ENCODE results near the gene MEGF6. TPM values are rescaled to one million over a fixed set of nuclear protein-coding genes. Genes with fewer than 3 reads are reported as not detected.

MEGF6 gene
- total RNA-seq, 1 donor from 2014 or later: 7.0 TPM

DNA sequence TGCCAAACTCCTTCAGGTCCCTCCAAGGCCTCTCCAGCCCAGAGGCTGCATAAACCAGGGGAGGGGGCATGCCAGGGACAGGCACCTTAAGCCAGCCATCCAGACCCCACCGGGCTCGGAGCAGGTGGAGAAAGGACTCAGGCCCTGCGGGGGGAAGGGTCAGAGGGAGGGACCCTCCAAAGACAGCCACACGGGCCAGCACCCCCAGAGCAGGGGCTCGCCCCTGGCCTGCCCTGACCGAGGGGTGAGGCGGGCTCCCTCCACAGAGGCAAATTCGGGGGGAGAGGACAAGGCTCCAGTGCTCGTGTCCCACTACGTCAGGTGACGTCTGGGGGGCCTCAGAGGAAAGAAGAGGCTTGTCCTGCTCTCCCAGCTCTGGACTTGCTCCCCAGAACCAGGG is 8.2 kb downstream of the MEGF6 start:
- intact Hi-C loops (cut with DNase I): no loop called here
- ATAC-seq (no peak), DNase-seq (ENCODE audit: missing footprints) (no peak)

DNA sequence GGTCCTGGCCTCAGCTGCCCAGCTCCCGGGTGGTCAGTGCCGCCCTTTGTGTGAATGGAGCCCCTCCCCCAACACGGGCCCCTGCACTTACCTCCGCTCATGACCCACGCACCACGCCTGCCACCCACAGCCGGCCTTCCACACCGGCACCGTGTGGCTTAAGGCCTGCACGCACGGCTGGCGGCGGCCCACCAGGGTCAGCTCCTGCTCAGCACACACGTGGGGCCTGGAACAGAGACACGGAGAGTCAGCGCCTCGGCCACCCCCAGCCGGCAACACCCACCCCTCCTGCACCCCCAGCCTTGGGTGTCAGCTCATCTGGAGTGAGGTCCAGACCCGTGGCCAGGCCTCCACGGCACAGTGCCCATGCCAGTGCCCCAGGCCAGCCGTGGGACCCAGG is 8.9 kb downstream of the MEGF6 start:
- DNase-seq (ENCODE audit: missing footprints) (no peak), ATAC-seq (no peak)
- intact Hi-C loops (cut with DNase I): no loop called here

DNA sequence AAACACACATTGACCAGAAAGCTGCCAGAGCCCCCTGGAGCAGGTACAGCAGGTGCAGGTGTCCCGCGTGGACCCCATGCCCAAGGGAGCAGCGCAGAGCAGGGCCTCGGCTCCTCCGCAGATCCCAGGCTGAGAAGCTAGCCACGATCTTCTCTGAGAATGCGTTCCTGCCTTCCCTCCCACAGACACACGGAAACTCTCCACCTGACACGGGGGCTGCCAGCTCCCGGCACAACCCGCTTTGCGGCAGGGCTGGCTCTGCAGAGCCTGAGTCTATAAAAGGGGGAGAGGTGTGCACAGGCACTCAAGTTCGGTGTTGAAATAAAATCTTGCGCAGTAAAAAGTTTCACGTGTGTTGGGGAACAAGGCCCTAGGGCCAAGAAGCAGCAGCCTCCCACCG is 9.6 kb downstream of the MEGF6 start:
- no peak for ATAC-seq
- DNase-seq (ENCODE audit: missing footprints): no peak
- intact Hi-C loops (cut with DNase I): no loop called here

DNA sequence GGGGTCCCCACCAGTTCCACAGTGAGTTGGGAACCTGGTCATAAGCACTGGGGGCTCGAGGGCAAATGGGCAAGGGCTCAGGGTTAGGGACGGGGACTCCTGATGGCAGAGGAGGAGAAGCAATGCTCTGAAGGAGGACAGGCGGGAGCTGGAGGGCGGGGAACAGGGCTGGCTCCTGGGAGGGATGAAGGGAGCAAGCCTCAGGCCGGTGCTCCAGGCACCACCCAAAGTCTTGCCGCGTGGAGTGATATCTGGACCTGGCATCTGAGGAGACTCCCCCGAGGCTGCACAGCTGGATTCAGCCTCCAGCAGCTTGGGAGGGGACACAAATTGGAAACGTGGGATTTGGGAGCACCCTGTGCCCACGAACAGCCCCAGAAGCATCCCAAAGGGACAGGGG is 11.0 kb downstream of the MEGF6 start:
- DNase-seq (ENCODE audit: missing footprints) (no peak), ATAC-seq (no peak)
- intact Hi-C loops (cut with DNase I): no loop called here

DNA sequence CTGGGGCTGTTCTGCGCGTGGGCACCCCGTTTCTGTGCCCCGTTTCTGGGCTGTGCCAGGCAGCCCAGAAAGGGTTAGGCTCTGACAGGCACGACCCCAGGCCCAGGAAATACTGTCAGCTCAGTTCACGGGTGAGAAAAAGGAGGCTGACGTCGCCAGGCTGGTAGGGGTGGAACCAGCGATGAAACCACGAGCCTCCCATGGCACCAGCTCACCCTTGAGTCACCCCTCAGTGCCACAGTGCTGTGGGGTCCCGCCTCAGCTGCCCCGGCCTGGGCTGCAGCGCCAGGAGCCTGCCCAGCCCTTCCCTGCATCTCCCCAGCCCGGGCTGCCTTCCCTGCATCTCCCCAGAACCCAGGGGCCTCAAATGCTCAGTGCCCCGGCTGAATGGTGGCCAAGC is 11.5 kb downstream of the MEGF6 start:
- ATAC-seq (no peak), DNase-seq (ENCODE audit: missing footprints) (no peak)
- intact Hi-C loops (cut with DNase I): no loop called here

DNA sequence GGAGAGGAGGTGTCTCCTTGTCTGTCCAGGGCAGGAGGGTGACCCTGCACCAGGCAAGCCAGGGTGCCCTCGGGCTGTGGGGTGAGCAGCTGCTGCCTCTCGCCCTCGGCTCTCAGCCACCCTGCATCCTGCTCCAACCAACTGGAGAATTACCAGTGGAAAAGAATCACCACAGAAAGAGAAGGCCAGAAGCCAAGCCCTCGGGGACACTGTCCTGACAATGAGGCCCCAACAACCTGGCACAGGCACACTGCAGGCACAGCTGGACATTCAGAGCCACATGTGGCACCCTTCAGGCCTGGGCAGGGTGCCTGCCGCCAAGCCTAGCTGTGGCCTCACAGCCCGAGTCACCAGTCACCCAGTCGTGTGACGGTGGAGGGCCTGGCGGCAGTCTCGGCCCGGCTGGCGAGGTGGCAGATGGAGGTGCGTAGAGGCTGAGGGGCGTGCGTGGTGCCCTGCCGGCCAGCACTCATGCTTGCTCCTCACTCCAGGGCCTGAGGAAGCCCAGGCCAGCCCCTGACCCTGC is 12.0 kb downstream of the MEGF6 start:
- ATAC-seq (no peak), DNase-seq (ENCODE audit: missing footprints) (no peak)
- intact Hi-C loops (cut with DNase I): no loop called here

DNA sequence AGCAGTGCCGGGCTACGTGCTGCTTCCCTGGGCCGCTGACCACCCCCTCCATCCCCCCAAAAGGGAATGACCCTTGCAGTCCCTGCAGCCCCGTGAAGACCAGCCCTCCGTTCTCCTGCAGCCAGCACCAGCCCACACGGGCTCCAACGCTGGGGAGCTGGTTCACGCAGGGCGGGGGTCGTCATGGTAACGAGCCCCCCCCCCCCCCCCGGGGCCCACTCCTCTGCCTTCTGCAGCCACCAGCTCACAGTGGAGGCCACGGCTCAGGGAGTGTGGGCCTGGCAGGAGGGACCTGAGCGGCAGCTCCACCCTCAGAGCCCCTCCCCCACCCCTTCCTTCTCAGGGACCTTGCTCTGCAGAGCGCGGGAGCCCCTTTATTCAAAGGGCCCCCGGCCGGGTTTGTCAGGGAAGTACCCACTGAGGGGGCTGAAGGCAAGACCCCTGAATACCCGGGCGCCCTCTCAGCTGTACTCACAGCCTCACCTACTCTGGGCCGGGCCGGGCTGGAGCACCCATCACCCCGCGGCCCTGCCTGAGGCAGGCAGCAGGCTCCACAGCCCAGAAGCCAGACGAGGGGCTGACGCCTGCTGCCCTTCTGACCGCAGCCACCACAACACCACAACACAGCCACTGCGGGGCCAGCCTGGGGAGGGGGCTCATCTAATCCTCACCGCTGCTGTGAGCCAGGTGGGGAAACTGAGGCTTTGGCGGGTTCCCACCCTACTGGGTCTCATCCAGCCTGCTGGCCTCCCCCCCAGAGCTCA is 12.6 kb downstream of the MEGF6 start:
- DNase-seq (ENCODE audit: missing footprints): no peak
- intact Hi-C loops (cut with DNase I): no loop called here
- ATAC-seq: no peak

DNA sequence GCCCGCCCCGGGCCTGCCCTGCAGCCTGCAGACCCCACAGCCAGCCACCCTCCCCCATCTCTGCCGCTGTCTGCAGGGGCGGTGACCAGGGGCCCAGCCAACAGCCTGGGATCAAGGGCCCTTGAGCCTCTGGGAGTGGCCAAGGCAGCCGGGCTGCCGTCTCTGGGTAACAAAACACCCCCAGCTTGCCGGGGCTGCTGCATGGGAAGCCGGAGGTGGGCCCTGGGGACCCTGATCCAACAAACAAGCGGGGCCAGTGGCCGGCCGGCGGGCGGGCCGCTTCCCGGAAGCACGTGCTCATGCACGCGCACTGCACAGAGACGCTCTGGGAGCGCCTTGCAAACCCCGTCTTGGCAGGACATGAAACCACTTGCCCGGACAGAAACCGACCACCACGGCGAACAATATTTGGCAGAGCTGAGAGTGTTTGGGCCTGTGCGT is 13.2 kb downstream of the MEGF6 start:
- intact Hi-C loops (cut with DNase I): no loop called here
- no peak for DNase-seq (ENCODE audit: missing footprints)
- ATAC-seq: no peak

DNA sequence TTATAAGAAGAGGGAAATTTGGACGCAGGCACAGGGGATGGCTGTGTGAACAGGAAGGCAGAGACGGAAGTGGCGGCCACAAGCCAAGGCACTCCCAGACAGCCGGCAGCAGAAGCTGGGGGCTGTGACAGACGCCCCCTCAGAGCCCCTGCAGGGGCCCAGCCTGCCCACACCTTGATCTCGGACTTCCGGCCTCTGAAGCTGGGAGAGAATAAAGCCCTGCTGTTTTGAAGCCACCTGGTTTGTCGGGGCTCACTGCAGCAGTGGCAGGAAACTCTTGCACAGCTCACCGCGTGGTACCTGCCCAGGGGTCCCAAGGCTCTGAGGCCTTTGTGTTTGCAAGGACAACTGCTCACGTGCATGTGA is 13.7 kb downstream of the MEGF6 start:
- intact Hi-C loops (cut with DNase I): no loop called here
- DNase-seq (ENCODE audit: missing footprints): no peak
- ATAC-seq: no peak

DNA sequence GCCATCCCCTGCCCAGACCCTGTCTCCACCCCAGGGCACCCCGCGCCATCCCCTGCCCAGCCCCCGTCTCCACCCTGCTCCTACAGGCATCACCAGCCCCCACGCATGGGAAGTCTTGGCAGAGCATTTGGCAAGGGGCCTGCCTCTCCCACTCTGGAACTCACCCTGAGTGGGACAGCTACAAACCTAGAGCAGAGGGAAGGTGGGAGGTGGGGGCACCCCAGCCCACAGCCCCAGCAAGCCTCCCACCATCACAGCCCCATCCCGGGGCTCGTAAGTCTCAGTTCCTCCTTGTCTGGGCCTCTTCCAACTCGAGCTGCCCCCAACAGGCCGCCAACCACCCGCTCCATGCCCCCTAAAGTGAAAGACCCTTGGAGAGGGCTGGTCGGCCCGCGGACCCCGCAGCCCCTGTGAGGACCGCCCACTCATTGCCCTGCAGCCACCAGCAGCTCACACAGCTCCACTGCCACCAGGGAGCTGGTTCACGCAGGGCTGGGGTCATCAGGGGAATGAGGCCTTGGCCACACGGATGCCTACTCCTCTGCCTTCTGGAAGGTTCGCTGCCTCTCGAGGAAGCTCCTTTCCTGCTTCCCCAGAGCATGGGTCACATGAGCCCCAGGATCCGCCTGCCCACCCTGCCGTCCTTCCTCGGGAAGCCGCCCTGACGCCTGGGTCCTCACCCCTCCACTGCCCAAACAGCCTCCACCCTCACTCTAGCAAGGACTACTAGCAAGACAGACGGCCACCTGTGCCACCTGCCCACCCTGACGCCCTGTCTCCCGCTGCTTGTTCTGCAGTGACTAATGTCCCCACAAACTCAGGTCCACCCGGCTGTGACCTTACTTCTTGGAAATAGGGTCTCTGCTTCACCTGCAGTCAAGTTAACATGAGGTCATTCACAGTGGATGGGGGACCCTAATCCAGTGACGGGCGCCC is 14.4 kb downstream of the MEGF6 start:
- intact Hi-C loops (cut with DNase I): no loop called here
- DNase-seq (ENCODE audit: missing footprints): no peak
- no peak for ATAC-seq

DNA sequence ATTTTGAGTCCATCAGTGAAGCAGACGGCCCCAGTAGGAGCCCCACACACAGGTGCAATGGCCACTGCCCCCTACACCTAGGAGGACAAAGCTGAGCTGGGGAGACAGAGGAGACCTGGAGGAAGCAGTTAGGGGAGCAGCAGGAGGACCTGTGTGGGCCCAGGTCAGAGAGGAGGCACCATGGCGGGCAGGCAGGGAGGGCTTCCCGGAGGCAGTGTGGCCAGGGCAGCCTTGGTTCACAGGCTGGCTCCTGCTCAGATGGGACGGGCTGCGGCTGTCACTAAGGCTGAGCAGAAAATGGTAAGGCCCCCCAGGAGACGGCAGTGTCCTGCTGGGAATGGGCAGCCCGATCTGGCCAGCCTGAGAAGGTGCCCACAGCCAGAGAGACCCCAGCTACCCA is 15.4 kb downstream of the MEGF6 start:
- ATAC-seq: no peak
- intact Hi-C loops (cut with DNase I): no loop called here

DNA sequence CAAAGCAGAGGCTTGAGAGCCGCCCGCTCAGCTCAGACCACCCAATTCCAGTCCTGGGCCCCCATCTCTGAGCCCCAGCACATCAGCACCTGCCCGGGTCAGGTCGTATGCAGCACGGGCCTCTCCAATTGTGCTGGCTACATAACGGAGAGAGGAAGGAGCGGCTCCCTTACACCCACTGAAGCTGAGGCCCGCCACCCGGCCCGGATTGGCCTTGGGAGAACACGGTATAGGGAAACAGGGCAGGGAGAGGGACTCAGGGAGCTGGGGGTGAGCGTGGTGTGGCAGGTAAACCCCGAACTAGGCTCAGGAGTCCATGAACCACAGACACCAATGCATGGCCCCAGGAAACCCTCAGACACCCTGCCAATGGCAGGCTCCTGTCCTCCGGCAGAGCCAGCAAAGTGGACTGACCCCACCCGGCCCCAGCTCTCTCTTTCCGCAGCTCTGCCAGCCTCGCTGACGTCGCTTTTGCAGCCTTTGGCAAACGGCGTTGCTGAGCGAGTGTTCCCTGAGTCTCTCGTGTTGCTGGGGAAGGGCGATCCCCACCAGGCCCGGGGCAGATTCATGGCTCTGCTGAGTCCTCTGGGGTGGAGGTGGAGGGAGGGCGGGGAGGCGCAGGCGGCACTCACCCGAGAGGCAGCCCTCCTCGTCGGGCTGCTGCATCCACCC is 16.5 kb downstream of the MEGF6 start:
- no peak for ATAC-seq
- intact Hi-C loops (cut with DNase I): no loop called here
- DNase-seq (ENCODE audit: missing footprints): no peak

More for the DNA sequence above, 15.4 kb downstream of the MEGF6 start:
- DNase-seq (ENCODE audit: missing footprints): no peak

DNA sequence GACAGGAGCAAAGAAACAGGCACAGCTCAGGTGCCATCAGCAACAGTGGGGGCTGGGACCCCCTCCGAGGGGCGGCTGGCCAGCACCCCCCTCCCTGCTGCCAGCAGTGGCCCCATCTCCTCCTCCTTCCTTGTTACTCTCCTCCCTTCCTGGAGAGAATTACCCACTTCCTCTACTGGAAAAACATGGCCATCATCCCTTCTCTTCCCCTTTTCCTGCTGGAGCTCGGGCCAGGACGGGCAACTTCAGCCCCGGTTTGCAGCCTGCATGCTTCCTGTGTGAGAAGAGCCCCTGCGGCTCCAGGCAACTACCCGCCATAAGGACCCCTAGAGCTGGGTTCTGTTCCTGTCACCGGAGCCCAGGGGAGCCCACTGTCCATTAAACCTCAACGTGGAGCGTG is 17.6 kb downstream of the MEGF6 start:
- intact Hi-C loops (cut with DNase I): no loop called here
- no peak for DNase-seq (ENCODE audit: missing footprints)
- no peak for ATAC-seq

DNA sequence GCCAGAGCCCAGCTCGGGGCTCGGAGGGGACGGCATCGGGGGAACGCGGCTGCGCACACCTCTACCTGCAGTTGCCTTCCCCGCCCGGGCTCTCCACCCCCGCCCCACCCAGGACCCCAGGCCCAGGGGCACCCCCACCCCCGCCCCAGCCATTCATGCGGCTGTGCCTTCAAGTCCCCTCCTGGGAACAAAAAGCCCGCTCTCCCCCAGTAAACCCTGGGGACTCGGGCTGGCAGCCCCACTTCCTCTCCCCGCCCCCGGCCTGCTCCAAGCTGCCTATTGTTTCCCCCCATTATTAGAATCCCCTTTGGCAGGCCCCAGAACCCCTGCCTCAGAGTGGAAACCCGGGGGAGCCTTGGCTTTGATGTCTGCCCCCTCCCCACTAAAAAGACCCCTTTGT is 18.0 kb downstream of the MEGF6 start:
- intact Hi-C loops (cut with DNase I): no loop called here
- no peak for ATAC-seq
- no peak for DNase-seq (ENCODE audit: missing footprints)

DNA sequence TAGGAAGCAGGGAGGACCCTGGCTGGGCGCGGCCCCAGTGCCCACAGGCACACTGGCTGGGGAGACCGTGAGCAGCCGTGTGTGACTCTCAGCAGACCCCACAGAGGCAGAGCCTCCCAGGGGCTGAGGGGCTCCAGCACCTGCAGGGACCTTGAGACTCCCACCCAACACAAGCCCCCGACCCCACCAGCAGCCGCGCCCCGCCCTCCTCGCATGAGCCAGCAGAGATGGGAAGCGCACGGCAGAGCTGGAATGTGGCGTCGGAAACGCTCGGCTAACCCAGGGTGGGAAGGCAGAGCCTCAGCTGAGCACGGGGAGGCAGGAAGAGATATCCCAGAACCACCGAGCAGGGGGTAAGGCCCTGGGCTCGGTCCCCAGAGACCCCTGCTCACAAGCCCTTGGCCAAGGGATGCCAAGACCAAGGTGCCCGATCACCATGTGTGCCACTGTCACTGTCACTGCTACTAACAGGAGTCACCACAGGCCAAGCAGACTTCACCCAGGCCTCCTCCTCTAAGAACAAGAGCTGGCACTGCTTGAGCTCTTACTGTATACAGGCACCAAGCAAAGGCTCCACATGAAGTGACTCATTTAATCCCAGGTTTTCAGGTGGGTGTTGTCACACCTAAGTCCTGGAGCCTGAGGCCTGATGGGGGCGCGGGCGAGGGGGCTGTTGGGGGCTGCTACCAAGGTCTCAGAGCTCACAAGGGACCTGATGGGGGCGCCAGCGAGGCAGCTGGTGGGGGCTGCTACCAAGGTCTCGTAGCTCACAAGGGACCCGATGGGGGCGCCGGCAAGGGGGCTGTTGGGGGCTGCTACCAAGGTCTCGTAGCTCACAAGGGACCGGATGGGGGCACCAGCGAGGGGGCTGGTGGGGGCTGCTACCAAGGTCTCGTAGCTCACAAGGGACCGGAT is 20.1 kb downstream of the MEGF6 start:
- no peak for ATAC-seq
- intact Hi-C loops (cut with DNase I): no loop called here

DNA sequence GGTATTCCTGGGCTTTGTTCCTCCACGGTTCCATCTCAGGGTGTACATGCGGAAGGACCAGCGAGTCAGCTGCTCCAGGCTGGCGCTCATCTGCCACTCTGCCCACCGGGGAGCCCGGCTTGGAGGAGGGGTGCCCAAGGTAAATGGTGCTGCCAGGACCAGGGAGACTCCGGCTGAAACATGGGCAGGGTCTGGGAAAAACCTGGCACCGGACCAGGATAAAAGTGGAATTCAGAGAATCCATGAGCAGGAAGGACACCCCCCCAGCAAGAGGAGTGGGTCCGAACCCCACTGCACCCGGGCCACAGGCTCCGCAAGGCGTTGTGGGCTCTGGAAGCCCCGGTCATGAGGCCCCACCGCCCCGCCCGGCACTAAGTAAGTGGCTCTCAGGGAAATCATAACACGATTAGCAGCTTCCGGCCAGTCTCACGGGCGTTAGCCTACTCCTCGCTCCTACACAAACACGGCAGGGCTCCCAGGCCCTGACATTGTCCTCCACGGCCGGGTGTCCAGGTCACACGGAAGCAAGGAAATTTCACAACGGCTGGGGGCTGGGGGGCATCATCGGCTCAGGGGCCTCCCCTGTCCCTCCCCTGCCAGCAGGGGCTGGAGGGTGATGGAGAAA is 21.1 kb downstream of the MEGF6 start:
- intact Hi-C loops (cut with DNase I): no loop called here
- ATAC-seq (no peak), DNase-seq (ENCODE audit: missing footprints) (no peak)

More for the DNA sequence above, 20.1 kb downstream of the MEGF6 start:
- DNase-seq (ENCODE audit: missing footprints): no peak

DNA sequence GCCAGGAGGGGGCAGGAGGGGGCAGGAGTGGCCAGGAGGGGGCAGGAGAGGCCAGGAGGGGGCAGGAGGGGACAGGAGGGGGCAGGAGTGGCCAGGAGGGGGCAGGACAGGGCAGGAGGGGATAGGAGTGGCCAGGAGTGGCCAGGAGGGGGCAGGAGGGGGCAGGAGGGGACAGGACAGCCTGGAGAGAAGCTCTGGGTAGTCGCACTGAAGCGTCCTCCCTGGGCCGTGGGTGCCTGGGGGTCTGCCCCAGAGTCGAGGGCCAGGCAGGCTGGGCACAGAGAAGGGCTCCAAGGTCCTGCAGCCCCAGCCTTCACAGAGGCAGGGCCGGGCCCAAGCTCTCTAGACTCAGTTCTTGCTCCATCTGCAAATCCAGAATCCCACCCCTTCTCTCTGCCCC is 22.9 kb downstream of the MEGF6 start:
- DNase-seq (ENCODE audit: missing footprints) (no peak), ATAC-seq (no peak)
- intact Hi-C loops (cut with DNase I): no loop called here

Data from Right ventricle myocardium inferior (tissue), 1 donor.